T-helper 17 cell (primary cell): ENCODE results near the gene RAB31. TPM values are rescaled to one million over a fixed set of nuclear protein-coding genes. Genes with fewer than 3 reads are reported as not detected.

ENCODE experiments used
- ATAC-seq: fragments of 150-1000 bp; cut with Tn5 transposase; 2 replicates; pipeline ENCODE4 v1.10.0; 2021; ENCODE audit warnings: mild to moderate bottlenecking, moderate library complexity
- DNase-seq, 3 donors: peaks; one replicate each; pipeline versions ENCODE4 v3.0.0 to v3.0.0-alpha.2; 2020 to 2021
- H3K9me3 ChIP-seq: one replicate; pipeline ENCODE4 v1.7.0; 2013; ENCODE audit warnings: low read length, mild to moderate bottlenecking; ENCODE audit not compliant: control insufficient read depth, poor library complexity, severe bottlenecking
- H3K27ac Mint-ChIP-seq: one replicate; pipeline ENCODE4 v1.8.0; 2022; ENCODE audit warnings: mild to moderate bottlenecking, moderate library complexity, mixed read lengths
- H3K27me3 Mint-ChIP-seq: one replicate; pipeline ENCODE4 v1.8.0; 2022; ENCODE audit warnings: mixed read lengths
- H3K36me3 Mint-ChIP-seq: one replicate; pipeline ENCODE4 v1.8.0; 2022; ENCODE audit warnings: low read depth, mixed read lengths
- H3K4me1 Mint-ChIP-seq: one replicate; pipeline ENCODE4 v1.8.0; 2022; ENCODE audit warnings: mild to moderate bottlenecking, mixed read lengths
- H3K4me3 Mint-ChIP-seq: one replicate; pipeline ENCODE4 v1.8.0; 2022; ENCODE audit warnings: mild to moderate bottlenecking, moderate library complexity, mixed read lengths
- total RNA-seq, 4 donors: library from RNA in 2 of 4; stranded (reverse) in 2 of 4; gene quantifications; one replicate each; pipeline ENCODE4 v1.2.3 and lab custom pipeline; 2022 to 2026

RAB31 gene
- total RNA-seq, 2 donors from 2014 or later = 2.9 to 15.6 TPM

- H3K9me3 ChIP-seq = no peaks in the 10 kb centered on the region
- DNase-seq = no peak
- Mint-ChIP-seq H3K4me1 (no peaks in the 10 kb centered on the region), H3K36me3 (no peaks in the 10 kb centered on the region), H3K4me3 (no peak overlapping the region), H3K27ac (no peak overlapping the region), H3K27me3 (peaks cover 38% of the 10 kb centered on the region)
- no peak for ATAC-seq
These were observed 158.5 kb downstream of the RAB31 start for GRCh38 chr18:9866627-9867026.

GRCh38 chr18:9867071-9867594 lies 159.0 kb downstream of the RAB31 start:
- Mint-ChIP-seq H3K27ac (no peak overlapping the region), H3K36me3 (no peaks in the 10 kb centered on the region), H3K4me1 (no peaks in the 10 kb centered on the region), H3K27me3 (peaks cover 38% of the 10 kb centered on the region), H3K4me3 (no peak overlapping the region)
- ATAC-seq (no peak), DNase-seq (no peak)
- H3K9me3 ChIP-seq = no peaks in the 10 kb centered on the region

GRCh38 chr18:9868857-9869714 lies 161.0 kb downstream of the RAB31 start:
- no peak for ATAC-seq
- no peak overlapping the region for H3K4me3 Mint-ChIP-seq

GRCh38 chr18:9869715-9870430 lies 161.8 kb downstream of the RAB31 start:
- peaks cover 55% of the 10 kb centered on the region for H3K27me3 Mint-ChIP-seq
- no peak for DNase-seq

More at GRCh38 chr18:9868857-9869714, 161.0 kb downstream of the RAB31 start:
- Mint-ChIP-seq H3K36me3 (no peaks in the 10 kb centered on the region), H3K27me3 (peaks cover 50% of the 10 kb centered on the region), H3K4me1 (no peaks in the 10 kb centered on the region), H3K27ac (no peak overlapping the region)
- DNase-seq = no peak
- H3K9me3 ChIP-seq = no peaks in the 10 kb centered on the region

GRCh38 chr18:9870431-9871008 lies 162.4 kb downstream of the RAB31 start:
- Mint-ChIP-seq H3K36me3 (no peaks in the 10 kb centered on the region), H3K27ac (no peak overlapping the region), H3K4me3 (no peak overlapping the region), H3K27me3 (peaks cover 55% of the 10 kb centered on the region), H3K4me1 (no peaks in the 10 kb centered on the region)
- no peak for ATAC-seq
- no peaks in the 10 kb centered on the region for H3K9me3 ChIP-seq
- no peak for DNase-seq

More at GRCh38 chr18:9869715-9870430, 161.8 kb downstream of the RAB31 start:
- Mint-ChIP-seq H3K4me3 (no peak overlapping the region), H3K4me1 (no peaks in the 10 kb centered on the region), H3K36me3 (no peaks in the 10 kb centered on the region), H3K27ac (no peak overlapping the region)
- H3K9me3 ChIP-seq = no peaks in the 10 kb centered on the region
- no peak for ATAC-seq

- H3K4me1 Mint-ChIP-seq = no peaks in the 10 kb centered on the region
- no peaks in the 10 kb centered on the region for H3K36me3 Mint-ChIP-seq
- no peak overlapping the region for H3K27ac Mint-ChIP-seq
- H3K4me3 Mint-ChIP-seq = no peak overlapping the region
- ATAC-seq = no peak
- H3K9me3 ChIP-seq = no peaks in the 10 kb centered on the region
- peaks cover 56% of the 10 kb centered on the region for H3K27me3 Mint-ChIP-seq
- no peak for DNase-seq
These were observed 163.2 kb downstream of the RAB31 start for GRCh38 chr18:9871244-9871746.

- H3K4me1 Mint-ChIP-seq = peaks cover 9% of the 10 kb centered on the region
- DNase-seq (no peak), ATAC-seq (no peak)
- H3K27ac Mint-ChIP-seq = no peak overlapping the region
- H3K4me3 Mint-ChIP-seq = no peak overlapping the region
- peaks cover 70% of the 10 kb centered on the region for H3K27me3 Mint-ChIP-seq
- H3K36me3 Mint-ChIP-seq = no peaks in the 10 kb centered on the region
- no peaks in the 10 kb centered on the region for H3K9me3 ChIP-seq
These were observed 164.7 kb downstream of the RAB31 start for GRCh38 chr18:9872823-9873222.

GRCh38 chr18:9874728-9875127 lies 166.6 kb downstream of the RAB31 start:
- Mint-ChIP-seq H3K27ac (no peak overlapping the region), H3K4me3 (no peak overlapping the region), H3K4me1 (peaks cover 9% of the 10 kb centered on the region), H3K36me3 (no peaks in the 10 kb centered on the region), H3K27me3 (peaks cover 57% of the 10 kb centered on the region)
- ATAC-seq (no peak), DNase-seq (no peak)
- no peaks in the 10 kb centered on the region for H3K9me3 ChIP-seq

- H3K27me3 Mint-ChIP-seq = peaks cover 40% of the 10 kb centered on the region
- no peaks in the 10 kb centered on the region for H3K36me3 Mint-ChIP-seq
- H3K9me3 ChIP-seq = no peaks in the 10 kb centered on the region
- ATAC-seq = no peak
- peak overlapping the region; percentile 12 for H3K27ac Mint-ChIP-seq
- DNase-seq = no peak
- no peak overlapping the region for H3K4me3 Mint-ChIP-seq
- H3K4me1 Mint-ChIP-seq = peaks cover 9% of the 10 kb centered on the region
These were observed 168.2 kb downstream of the RAB31 start for GRCh38 chr18:9876212-9876866.

GRCh38 chr18:9876867-9877654 lies 169.0 kb downstream of the RAB31 start:
- Mint-ChIP-seq H3K36me3 (no peaks in the 10 kb centered on the region), H3K4me1 (peaks cover 9% of the 10 kb centered on the region), H3K27me3 (peaks cover 37% of the 10 kb centered on the region), H3K4me3 (no peak overlapping the region), H3K27ac (peak overlapping the region; percentile 12)
- DNase-seq = no peak
- no peak for ATAC-seq
- H3K9me3 ChIP-seq = no peaks in the 10 kb centered on the region

GRCh38 chr18:9877655-9878014 lies 169.5 kb downstream of the RAB31 start:
- Mint-ChIP-seq H3K27me3 (peaks cover 33% of the 10 kb centered on the region), H3K27ac (no peak overlapping the region), H3K4me3 (no peak overlapping the region), H3K4me1 (peaks cover 9% of the 10 kb centered on the region), H3K36me3 (no peaks in the 10 kb centered on the region)
- H3K9me3 ChIP-seq = no peaks in the 10 kb centered on the region
- ATAC-seq (no peak), DNase-seq (no peak)

- Mint-ChIP-seq H3K4me3 (no peak overlapping the region), H3K27me3 (peaks cover 30% of the 10 kb centered on the region), H3K36me3 (no peaks in the 10 kb centered on the region), H3K4me1 (peaks cover 9% of the 10 kb centered on the region), H3K27ac (no peak overlapping the region)
- no peak for ATAC-seq
- no peaks in the 10 kb centered on the region for H3K9me3 ChIP-seq
- no peak for DNase-seq
These were observed 170.0 kb downstream of the RAB31 start for GRCh38 chr18:9878095-9878494.
